ENCODE measurements around the gene ANKRD33.

The ANKRD33 gene, protein sequence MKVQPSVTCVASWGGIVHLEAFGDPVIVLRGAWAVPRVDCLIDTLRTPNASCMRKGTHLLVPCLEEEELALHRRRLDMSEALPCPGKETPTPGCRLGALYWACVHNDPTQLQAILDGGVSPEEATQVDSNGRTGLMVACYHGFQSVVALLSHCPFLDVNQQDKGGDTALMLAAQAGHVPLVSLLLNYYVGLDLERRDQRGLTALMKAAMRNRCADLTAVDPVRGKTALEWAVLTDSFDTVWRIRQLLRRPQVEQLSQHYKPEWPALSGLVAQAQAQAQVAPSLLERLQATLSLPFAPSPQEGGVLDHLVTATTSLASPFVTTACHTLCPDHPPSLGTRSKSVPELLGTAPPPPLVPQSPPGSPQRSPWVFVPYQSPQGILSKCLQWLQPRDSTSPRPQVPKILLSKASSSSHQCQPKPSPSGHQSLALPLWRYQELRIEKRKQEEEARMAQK

GRCh38 chr12:51887476-51888315, at the start of gene ANKRD33:
Gene ANKRD33, plus strand, starts transcription at chr12:51888103. Its CDS starts 84 bp downstream, at chr12:51888187.
- no peak for FAIRE-seq

GRCh38 chr12:51838762-51839161, 49.1 kb upstream of the ANKRD33 start:
- no peak for FAIRE-seq

DNA sequence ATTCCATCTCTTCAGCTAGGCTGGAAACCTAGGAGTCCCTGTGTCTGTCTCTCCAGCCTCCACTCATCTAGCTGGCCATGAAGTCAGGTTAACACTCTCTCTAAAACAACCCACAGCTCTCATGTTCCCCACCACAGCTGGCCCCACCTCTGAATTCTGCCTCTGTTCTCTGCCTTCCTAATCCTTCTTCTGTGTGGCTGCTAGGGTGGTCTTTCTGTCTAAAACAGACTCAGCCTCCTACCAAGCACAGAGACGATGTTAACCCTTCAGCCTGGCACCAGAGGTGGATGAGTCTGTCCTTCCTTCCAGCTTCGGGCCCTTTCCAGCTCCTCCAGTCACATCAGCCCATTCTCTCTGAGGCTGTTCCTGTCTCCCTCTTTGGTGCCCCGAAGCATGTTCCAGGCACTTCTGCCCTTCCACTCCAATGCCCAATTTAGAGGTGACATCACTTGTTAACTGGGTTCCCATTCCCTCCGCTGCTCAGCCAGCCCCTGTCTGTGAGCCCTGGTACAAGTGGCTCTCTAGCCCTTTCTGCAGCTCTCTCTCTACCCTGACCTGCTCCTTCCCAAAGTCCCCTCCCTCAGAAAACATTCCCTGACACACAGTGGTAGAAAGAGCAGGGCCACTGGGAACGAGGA, 48.5 kb upstream of the ANKRD33 start:
- no peak for FAIRE-seq

DNA sequence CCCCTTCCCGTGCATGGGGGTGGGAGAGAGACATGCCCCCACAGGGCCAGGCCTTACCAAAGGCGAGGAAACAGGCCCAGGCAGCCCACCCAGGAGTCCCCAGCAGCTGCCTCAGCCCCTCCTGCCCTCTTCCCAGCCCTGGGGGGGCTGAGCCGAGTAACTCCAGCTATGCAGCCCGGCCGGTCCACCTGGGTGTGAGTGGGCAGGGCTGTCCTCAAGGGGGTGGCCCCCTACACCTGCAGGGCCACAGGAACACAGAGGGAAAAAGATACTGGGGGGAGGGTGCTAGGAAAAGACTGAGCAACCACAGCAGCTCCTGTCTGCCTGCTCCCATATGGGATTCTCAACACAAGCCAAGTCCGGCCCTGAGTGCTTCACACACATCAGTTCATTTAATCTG, 46.9 kb upstream of the ANKRD33 start:
- no peak for FAIRE-seq

DNA sequence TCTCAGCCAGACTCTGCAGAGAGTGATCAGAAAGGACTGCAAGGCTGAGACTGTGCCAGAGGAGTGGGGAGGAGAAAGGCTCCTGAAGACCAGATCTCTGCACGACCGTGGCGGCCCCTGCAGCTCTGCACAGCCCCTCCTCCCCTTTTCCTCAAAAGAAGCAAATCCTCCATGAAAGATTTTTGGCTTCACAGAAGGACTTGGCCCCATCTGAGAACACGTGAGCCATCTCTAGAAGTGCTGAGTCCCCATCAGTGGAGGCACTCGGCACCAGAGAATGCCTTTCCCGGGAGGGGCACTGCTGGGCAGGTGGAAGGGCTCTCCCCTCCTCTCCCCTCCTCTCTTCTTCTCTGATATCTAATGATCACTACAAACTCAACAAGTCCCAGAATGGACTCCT, 46.2 kb upstream of the ANKRD33 start:
- FAIRE-seq: no peak

GRCh38 chr12:51844854-51845253, 43.0 kb upstream of the ANKRD33 start:
- FAIRE-seq: no peak

GRCh38 chr12:51845482-51845881, 42.4 kb upstream of the ANKRD33 start:
- FAIRE-seq: no peak

DNA sequence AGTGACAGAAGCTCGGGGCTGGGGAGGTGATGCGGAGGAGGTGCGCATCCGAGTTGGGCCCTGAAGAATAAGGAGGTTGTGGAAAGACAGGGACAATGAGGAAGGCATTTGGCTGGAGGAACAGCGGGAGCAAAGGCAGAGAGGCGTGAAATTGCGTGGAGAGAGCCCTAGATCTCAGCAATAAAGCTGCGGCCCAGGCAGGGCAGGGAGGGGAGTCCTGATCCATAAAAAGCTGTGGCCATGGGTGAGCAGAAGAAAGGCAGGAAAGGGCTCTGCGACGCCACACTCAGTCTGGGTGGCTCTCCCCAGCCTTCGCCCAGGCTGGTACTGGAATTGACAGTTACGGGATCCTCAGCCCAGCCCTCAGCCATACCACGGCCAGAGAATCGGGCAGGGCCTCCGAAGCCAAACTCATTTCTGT, 41.6 kb upstream of the ANKRD33 start:
- no peak for FAIRE-seq

- no peak for FAIRE-seq
Observed at GRCh38 chr12:51846911-51847642, 40.8 kb upstream of the ANKRD33 start.

- FAIRE-seq: no peak
Observed at GRCh38 chr12:51847643-51848325, 40.1 kb upstream of the ANKRD33 start.

DNA sequence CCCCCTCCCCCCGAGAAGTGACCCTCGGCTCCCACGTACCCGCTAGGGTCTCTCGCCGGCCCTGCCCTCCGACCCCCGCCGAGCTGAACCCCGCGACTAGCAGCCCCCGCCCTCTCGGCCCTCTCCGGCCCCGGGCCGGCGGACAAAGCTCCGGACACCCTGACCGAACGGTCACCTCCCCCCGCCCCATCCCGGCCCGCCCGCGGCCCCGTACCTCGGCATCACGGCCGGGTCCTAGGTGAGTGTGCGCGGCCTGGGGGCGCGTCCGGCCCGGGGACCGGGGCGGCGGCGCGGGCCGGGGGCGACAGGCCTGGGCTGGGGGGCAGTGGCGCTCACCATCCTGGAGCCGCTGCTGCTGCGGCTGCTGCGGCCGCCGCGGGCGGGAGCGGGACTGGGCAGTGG, 39.6 kb upstream of the ANKRD33 start, which contains the start of gene FIGNL2:
Gene FIGNL2, minus strand, starts transcription at position 393 of the 402 bp plus-strand sequence. CDS start 26,305 bp downstream, outside the sequence.
- no peak for FAIRE-seq

- no peak for FAIRE-seq
Observed at GRCh38 chr12:51848841-51849735, 38.8 kb upstream of the ANKRD33 start.

- FAIRE-seq: no peak
Observed at GRCh38 chr12:51850081-51850964, 37.6 kb upstream of the ANKRD33 start.

- no peak for FAIRE-seq
Observed at GRCh38 chr12:51850965-51851299, 37.0 kb upstream of the ANKRD33 start.

DNA sequence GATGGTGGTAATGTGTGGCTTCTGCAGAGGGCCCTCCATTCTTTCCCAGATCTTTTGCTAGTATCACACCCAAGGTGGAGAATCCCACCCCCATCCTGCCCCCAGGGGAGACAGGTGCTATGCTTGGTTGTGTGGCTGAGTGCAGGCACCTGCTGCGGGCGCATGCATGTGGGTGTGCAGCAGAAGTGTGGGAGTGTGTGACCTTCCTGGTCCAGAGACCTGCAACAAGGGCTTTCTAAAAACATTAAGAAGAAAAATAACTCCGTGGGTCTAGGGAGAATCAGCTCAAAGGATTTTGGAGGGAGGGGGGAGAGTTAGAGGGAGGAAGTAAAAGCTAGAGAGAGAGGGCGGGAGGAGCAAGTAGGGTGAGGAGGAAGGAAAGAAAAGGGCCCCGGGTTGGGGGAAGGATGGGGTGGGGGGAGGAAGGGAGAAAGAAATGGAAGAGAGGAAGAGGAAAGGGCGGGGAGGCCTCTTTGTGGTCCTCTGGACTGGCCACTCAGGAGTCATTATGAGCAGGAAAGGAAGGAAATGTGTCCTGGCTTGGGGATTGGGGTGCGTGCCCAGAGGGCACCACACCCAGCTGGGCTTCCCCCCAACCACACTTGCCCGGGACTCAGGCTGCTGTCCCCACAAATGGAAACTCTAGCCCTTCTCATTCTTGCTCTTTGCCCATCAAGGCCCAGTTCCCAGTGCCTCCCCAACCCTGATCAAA, 36.3 kb upstream of the ANKRD33 start:
- FAIRE-seq: no peak

- no peak for FAIRE-seq
Observed at GRCh38 chr12:51852404-51853137, 35.3 kb upstream of the ANKRD33 start.

- FAIRE-seq: no peak
Observed at GRCh38 chr12:51855586-51856428, 32.1 kb upstream of the ANKRD33 start.
